ENCODE results near the gene PDE8B. TPM values are rescaled to one million over a fixed set of nuclear protein-coding genes. Genes with fewer than 3 reads are reported as not detected.

PDE8B gene
- total and polyA plus RNA-seq, 4 donors: 0.19 to 0.82 (median 0.49) TPM

- no peak overlapping the region for H3K4me3 ChIP-seq (ENCODE audit: low read depth in 1 of 3, low read length in 3 of 3)
- no peak overlapping the region for H3K9ac ChIP-seq (ENCODE audit: low read depth in 1 of 2, low read length in 2 of 2)
- TF ChIP-seq RXRA (IDR thresholded peaks at IDR 0.05) (peak in 1 of 2 donors; percentile 33), MAX (IDR thresholded peaks at IDR 0.05) (no peak), HNF4G (IDR thresholded peaks at IDR 0.05) (no peak), HNF4A (conservative IDR thresholded peaks at IDR 0.05) (peak; percentile 62 to 77)
- H3K27me3 ChIP-seq (ENCODE audit: control insufficient read depth in 4 of 4, insufficient read depth in 4 of 4, low read length in 3 of 4): no peaks in the 10 kb centered on the region
- H3K9me3 ChIP-seq (ENCODE audit: control insufficient read depth in 4 of 4, low read length in 3 of 4): no peaks in the 10 kb centered on the region
- peaks cover 2 to 12% (median 10%) of the 10 kb centered on the region in 4 donors for H3K4me1 ChIP-seq (ENCODE audit: control insufficient read depth in 4 of 4, insufficient read depth in 4 of 4, low read length in 3 of 4)
- no peaks in the 10 kb centered on the region for H3K36me3 ChIP-seq (ENCODE audit: control insufficient read depth in 4 of 4, insufficient read depth in 3 of 4, low read depth in 1 of 4, low read length in 3 of 4)
- no peak for DNase-seq (ENCODE audit: low spot score)
- H3K27ac ChIP-seq (ENCODE audit: low read depth in 1 of 2, low read length in 2 of 2): no peak overlapping the region
- 70% methylated on average over 5 of the region's 5 CpGs for WGBS
Observed at GRCh38 chr5:77347435-77348098, 137.1 kb downstream of the PDE8B start.

DNA sequence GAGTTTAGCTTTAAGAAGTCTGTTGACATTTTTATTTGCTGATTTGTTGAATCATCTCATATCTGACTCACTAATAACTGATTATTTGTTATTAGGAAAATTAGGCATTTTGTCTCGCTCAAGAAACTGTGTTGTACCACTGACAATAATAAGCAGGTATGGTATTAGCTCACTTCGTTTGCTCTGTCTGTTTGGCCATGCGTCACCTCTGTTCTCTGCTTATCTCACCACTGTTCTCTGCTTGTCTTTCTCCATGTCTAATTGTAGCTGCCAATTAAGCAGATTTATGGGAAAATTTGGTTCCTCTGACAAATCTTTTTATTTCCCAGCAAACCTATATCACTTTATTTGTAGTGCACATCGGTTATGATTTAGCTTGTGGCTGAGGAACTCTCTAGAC lies 142.8 kb downstream of the PDE8B start:
- Histone ChIP-seq H3K4me1 (ENCODE audit: control insufficient read depth in 4 of 4, insufficient read depth in 4 of 4, low read length in 3 of 4) (peaks cover 4 to 25% (median 17%) of the 10 kb centered on the region in 4 donors), H3K27ac (ENCODE audit: low read depth in 1 of 2, low read length in 2 of 2) (no peak overlapping the region), H3K27me3 (ENCODE audit: control insufficient read depth in 4 of 4, insufficient read depth in 4 of 4, low read length in 3 of 4) (no peaks in the 10 kb centered on the region), H3K9me3 (ENCODE audit: control insufficient read depth in 4 of 4, low read length in 3 of 4) (no peaks in the 10 kb centered on the region), H3K36me3 (ENCODE audit: control insufficient read depth in 4 of 4, insufficient read depth in 3 of 4, low read depth in 1 of 4, low read length in 3 of 4) (no peaks in the 10 kb centered on the region), H3K9ac (ENCODE audit: low read depth in 1 of 2, low read length in 2 of 2) (no peak overlapping the region), H3K4me3 (ENCODE audit: low read depth in 1 of 3, low read length in 3 of 3) (no peak overlapping the region)
- WGBS: 64% methylated on average over 4 of the region's 4 CpGs
- TF ChIP-seq JUND (IDR thresholded peaks at IDR 0.05) (no peak), ZBTB33 (IDR thresholded peaks at IDR 0.05) (no peak), YY1 (IDR thresholded peaks at IDR 0.05) (no peak), MAX (IDR thresholded peaks at IDR 0.05) (no peak), HNF4G (IDR thresholded peaks at IDR 0.05) (no peak), EGR1 (IDR thresholded peaks at IDR 0.05; ENCODE audit: low read depth in 2 of 2) (no peak), FOXA2 (IDR thresholded peaks at IDR 0.05) (no peak), NR2F2 (IDR thresholded peaks at IDR 0.05) (no peak), HNF4A (conservative IDR thresholded peaks at IDR 0.05) (no peak), ATF3 (IDR thresholded peaks at IDR 0.05) (no peak), GABPA (IDR thresholded peaks at IDR 0.05 in 1 of 2, conservative IDR thresholded peaks at IDR 0.05 in 1 of 2) (no peak), RAD21 (IDR thresholded peaks at IDR 0.05) (no peak)
- TF ChIP-seq, protein P1, sequence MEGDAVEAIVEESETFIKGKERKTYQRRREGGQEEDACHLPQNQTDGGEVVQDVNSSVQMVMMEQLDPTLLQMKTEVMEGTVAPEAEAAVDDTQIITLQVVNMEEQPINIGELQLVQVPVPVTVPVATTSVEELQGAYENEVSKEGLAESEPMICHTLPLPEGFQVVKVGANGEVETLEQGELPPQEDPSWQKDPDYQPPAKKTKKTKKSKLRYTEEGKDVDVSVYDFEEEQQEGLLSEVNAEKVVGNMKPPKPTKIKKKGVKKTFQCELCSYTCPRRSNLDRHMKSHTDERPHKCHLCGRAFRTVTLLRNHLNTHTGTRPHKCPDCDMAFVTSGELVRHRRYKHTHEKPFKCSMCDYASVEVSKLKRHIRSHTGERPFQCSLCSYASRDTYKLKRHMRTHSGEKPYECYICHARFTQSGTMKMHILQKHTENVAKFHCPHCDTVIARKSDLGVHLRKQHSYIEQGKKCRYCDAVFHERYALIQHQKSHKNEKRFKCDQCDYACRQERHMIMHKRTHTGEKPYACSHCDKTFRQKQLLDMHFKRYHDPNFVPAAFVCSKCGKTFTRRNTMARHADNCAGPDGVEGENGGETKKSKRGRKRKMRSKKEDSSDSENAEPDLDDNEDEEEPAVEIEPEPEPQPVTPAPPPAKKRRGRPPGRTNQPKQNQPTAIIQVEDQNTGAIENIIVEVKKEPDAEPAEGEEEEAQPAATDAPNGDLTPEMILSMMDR (IDR thresholded peaks at IDR 0.05; ENCODE audit: low read depth, low read length, missing input control): no peak
- DNase-seq (ENCODE audit: low spot score): no peak
